ENCODE results near the gene ZNF98.

The ZNF98 gene

GRCh38 chr19:22422211-22422610 lies at the start of gene ZNF98:
Gene ZNF98 (minus strand): TSS chr19:22422346. CDS start chr19:22422224, 122 bp downstream.
- no peak for DNase-seq (ENCODE audit: low read depth in 2 of 2)

GRCh38 chr19:22446605-22447004 lies 24.5 kb upstream of the ZNF98 start:
- no peak for DNase-seq (ENCODE audit: low read depth in 2 of 2)

GRCh38 chr19:22438011-22438410 lies 15.9 kb upstream of the ZNF98 start:
- DNase-seq (ENCODE audit: low read depth in 2 of 2): no peak

- no peak for DNase-seq (ENCODE audit: low read depth in 2 of 2)
Measured at GRCh38 chr19:22427960-22428913, 6.1 kb upstream of the ZNF98 start.

- no peak for DNase-seq (ENCODE audit: low read depth in 2 of 2)
Measured at GRCh38 chr19:22427547-22427946, 5.4 kb upstream of the ZNF98 start.

- DNase-seq (ENCODE audit: low read depth in 2 of 2): no peak
Measured at GRCh38 chr19:22426901-22427300, 4.8 kb upstream of the ZNF98 start.

GRCh38 chr19:22421797-22422196 lies 349 bp downstream of the ZNF98 start:
- DNase-seq (ENCODE audit: low read depth in 2 of 2): no peak

DNA sequence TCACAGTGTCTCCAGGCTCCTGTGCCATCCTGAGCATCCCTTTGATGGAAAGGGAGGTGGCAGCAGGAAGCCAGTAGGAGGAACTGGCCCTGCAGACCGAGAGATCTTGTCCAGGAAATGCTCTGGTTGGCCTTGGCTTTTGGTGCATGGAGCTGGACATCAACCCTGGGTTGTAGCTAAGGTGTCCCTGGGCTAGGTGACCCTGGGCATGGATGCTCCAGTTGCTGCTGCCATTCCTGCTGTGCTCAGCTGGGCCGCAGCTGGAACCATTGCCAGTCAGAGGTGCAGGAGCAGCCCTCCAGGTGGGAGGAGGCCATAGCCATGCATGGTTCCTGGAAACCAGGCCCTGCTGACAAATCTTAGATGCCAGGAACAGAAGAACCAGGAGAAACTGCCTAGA lies 67.5 kb downstream of the ZNF98 start:
- DNase-seq (ENCODE audit: low read depth in 2 of 2): no peak
